GM21423 (cell line): ENCODE measurements around the gene ACTG2.
"Not testable (repeated sequence)": the region's sequence is repeated elsewhere in the genome, so short reads cannot be mapped to it uniquely, and the experiment has no call there.

ENCODE experiments used
- ATAC-seq: cut with Tn5 transposase; IDR thresholded peaks from one replicate; pipeline ENCODE4 v1.9.1; 2021; ENCODE audit warnings: mild to moderate bottlenecking, moderate library complexity; ENCODE audit not compliant: unreplicated experiment

ACTG2 gene

GRCh38 chr2:73931531-73932500 lies 39.0 kb downstream of the ACTG2 start:
- ATAC-seq: no peak

- no peak for ATAC-seq
These were observed 40.4 kb downstream of the ACTG2 start for GRCh38 chr2:73933194-73933593.

- ATAC-seq: no peak
These were observed 42.8 kb downstream of the ACTG2 start for GRCh38 chr2:73935641-73936040.

GRCh38 chr2:73937103-73937885 lies 44.5 kb downstream of the ACTG2 start:
- no peak for ATAC-seq

- ATAC-seq: no peak
These were observed 45.1 kb downstream of the ACTG2 start for GRCh38 chr2:73937899-73938298.

- no peak for ATAC-seq
These were observed 46.0 kb downstream of the ACTG2 start for GRCh38 chr2:73938718-73939352.

- ATAC-seq: no peak
These were observed 46.6 kb downstream of the ACTG2 start for GRCh38 chr2:73939419-73939818.

- not testable (repeated sequence) for ATAC-seq
These were observed 47.3 kb downstream of the ACTG2 start for GRCh38 chr2:73940066-73940465.

GRCh38 chr2:73942664-73943063 lies 49.9 kb downstream of the ACTG2 start:
- no peak for ATAC-seq

- no peak for ATAC-seq
These were observed 51.9 kb downstream of the ACTG2 start for GRCh38 chr2:73944714-73945113.

GRCh38 chr2:73946215-73946614 lies 53.4 kb downstream of the ACTG2 start:
- no peak for ATAC-seq

GRCh38 chr2:73946666-73947065 lies 53.9 kb downstream of the ACTG2 start:
- no peak for ATAC-seq

GRCh38 chr2:73947412-73948018 lies 54.7 kb downstream of the ACTG2 start:
- ATAC-seq: no peak

- ATAC-seq: no peak
These were observed 57.0 kb downstream of the ACTG2 start for GRCh38 chr2:73949802-73950201.

GRCh38 chr2:73952499-73953446 lies 60.0 kb downstream of the ACTG2 start:
- ATAC-seq: no peak

- ATAC-seq: no peak
These were observed 63.5 kb downstream of the ACTG2 start for GRCh38 chr2:73956218-73956865.

- ATAC-seq: no peak
These were observed 68.5 kb downstream of the ACTG2 start for GRCh38 chr2:73961274-73961673.

- ATAC-seq: no peak
These were observed 69.2 kb downstream of the ACTG2 start for GRCh38 chr2:73961823-73962615.

GRCh38 chr2:73962798-73963197 lies 70.0 kb downstream of the ACTG2 start:
- ATAC-seq: no peak
